Kidney (tissue), 14 donors: ENCODE measurements around the gene FAM114A2. TPM values are rescaled to one million over a fixed set of nuclear protein-coding genes. Genes with fewer than 3 reads are reported as not detected.

ENCODE experiments used
- DNase-seq, 5 donors: peaks; one replicate each; pipeline ENCODE4 v3.0.0-alpha.2; 2013 to 2020
- FAIRE-seq: peaks from 2 replicates; lab custom pipeline; 2012; peaks lifted over from hg19 to GRCh38; lab: Jason Lieb, UNC
- H3K27ac ChIP-seq, 2 donors: one replicate each; pipeline ENCODE4 v1.7.0; 2013; ENCODE audit warnings: low read depth in 2 of 2, low read length in 2 of 2, inconsistent platforms in 1 of 2
- H3K27me3 ChIP-seq: one replicate; pipeline ENCODE4 v1.7.1; 2013; ENCODE audit warnings: low read length, inconsistent platforms; ENCODE audit not compliant: control insufficient read depth, insufficient read depth
- H3K36me3 ChIP-seq, 3 donors: one replicate each; pipeline versions ENCODE4 v1.7.0 to v1.7.1; 2013; ENCODE audit warnings: low read length in 3 of 3, control low read depth in 1 of 3, inconsistent platforms in 1 of 3; ENCODE audit not compliant: insufficient read depth in 3 of 3, control insufficient read depth in 2 of 3
- H3K4me1 ChIP-seq, 3 donors: one replicate each; pipeline versions ENCODE4 v1.7.0 to v1.7.1; 2013; ENCODE audit warnings: low read length in 3 of 3, inconsistent platforms in 1 of 3, low read depth in 1 of 3; ENCODE audit not compliant: control insufficient read depth in 2 of 3, insufficient read depth in 2 of 3
- H3K4me3 ChIP-seq, 3 donors: one replicate each; pipeline versions ENCODE4 v1.7.0 to v1.8.1; 2013; ENCODE audit warnings: low read length in 3 of 3, control low read depth in 1 of 3, inconsistent platforms in 1 of 3
- H3K9ac ChIP-seq, 3 donors: one replicate each; pipeline versions ENCODE4 v1.7.0 to v1.7.1; 2013; ENCODE audit warnings: low read length in 3 of 3, control low read depth in 1 of 3, inconsistent platforms in 1 of 3
- H3K9me3 ChIP-seq, 3 donors: one replicate each; pipeline versions ENCODE4 v1.7.0 to v1.7.1; 2013; ENCODE audit warnings: low read length in 3 of 3, control low read depth in 1 of 3, inconsistent platforms in 1 of 3; ENCODE audit not compliant: control insufficient read depth in 2 of 3, insufficient read depth in 1 of 3
- intact Hi-C: fragments of 100-400 bp; cut with DNase I; formaldehyde crosslinking; loops from one replicate; pipeline ENCODE4 v1.11.1; 2022
- polyA plus RNA-seq: library from polyadenylated mRNA; stranded (reverse); fragments of 350-450 nt; fragmentation: Illumina TruSeq; extraction: RNeasy Lipid Tissue Mini Kit (QIAGEN cat#74804); gene quantifications from one replicate; pipeline ENCODE4 v1.2.3, GENCODE V29; 2014; ENCODE audit warnings: low read depth, low replicate concordance; ENCODE audit not compliant: insufficient read depth
- total RNA-seq: library from RNA; stranded (reverse); fragmentation: NEBNext Ultra II Directional; extraction: Animal tissue kit (Norgen Biotek cat#: 25700); gene quantifications from one replicate; pipeline ENCODE4 v1.2.1, GENCODE V29; 2021
- TF ChIP-seq, protein P1 (sequence below): IDR thresholded peaks from 3 replicates; pipeline ENCODE4 v1.5.1; 2012; ENCODE audit warnings: mild to moderate bottlenecking, moderate library complexity, borderline replicate concordance; ENCODE audit not compliant: insufficient read depth; ENCODE audit errors: extremely low read depth
- donor health status: control.
- donor health status: control.
- donor health status: control.
- donor health status: control.
- donor health status: control.
- donor health status: DM: yes; HTN: yes; CAD: no.
- donor health status: Normal renal cell carcinoma (clear cell type).

FAM114A2 gene
- total and polyA plus RNA-seq, 2 donors from 2014 or later = 12.9 to 36.2 TPM

- H3K9ac ChIP-seq = no peak overlapping the region
- H3K27ac ChIP-seq = no peak overlapping the region
- H3K4me1 ChIP-seq = no peaks in the 10 kb centered on the region
- H3K4me3 ChIP-seq = no peak overlapping the region
- no peaks in the 10 kb centered on the region for H3K27me3 ChIP-seq
- DNase-seq (no peak), FAIRE-seq (no peak)
- H3K9me3 ChIP-seq = no peaks in the 10 kb centered on the region
- peaks cover 0 to 12% (median 4%) of the 10 kb centered on the region in 3 donors for H3K36me3 ChIP-seq
- intact Hi-C loops = no loop called here
- TF ChIP-seq, protein P1, sequence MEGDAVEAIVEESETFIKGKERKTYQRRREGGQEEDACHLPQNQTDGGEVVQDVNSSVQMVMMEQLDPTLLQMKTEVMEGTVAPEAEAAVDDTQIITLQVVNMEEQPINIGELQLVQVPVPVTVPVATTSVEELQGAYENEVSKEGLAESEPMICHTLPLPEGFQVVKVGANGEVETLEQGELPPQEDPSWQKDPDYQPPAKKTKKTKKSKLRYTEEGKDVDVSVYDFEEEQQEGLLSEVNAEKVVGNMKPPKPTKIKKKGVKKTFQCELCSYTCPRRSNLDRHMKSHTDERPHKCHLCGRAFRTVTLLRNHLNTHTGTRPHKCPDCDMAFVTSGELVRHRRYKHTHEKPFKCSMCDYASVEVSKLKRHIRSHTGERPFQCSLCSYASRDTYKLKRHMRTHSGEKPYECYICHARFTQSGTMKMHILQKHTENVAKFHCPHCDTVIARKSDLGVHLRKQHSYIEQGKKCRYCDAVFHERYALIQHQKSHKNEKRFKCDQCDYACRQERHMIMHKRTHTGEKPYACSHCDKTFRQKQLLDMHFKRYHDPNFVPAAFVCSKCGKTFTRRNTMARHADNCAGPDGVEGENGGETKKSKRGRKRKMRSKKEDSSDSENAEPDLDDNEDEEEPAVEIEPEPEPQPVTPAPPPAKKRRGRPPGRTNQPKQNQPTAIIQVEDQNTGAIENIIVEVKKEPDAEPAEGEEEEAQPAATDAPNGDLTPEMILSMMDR = no peak
These were observed 38.7 kb downstream of the FAM114A2 start for GRCh38 chr5:153999995-154000394.

GRCh38 chr5:153998768-153999167 is 39.9 kb downstream of the FAM114A2 start:
- DNase-seq (no peak), FAIRE-seq (no peak)
- Histone ChIP-seq H3K27me3 (no peaks in the 10 kb centered on the region), H3K4me1 (no peaks in the 10 kb centered on the region), H3K36me3 (peaks cover 0 to 12% (median 7%) of the 10 kb centered on the region in 3 donors), H3K9me3 (no peaks in the 10 kb centered on the region), H3K27ac (no peak overlapping the region), H3K9ac (no peak overlapping the region), H3K4me3 (no peak overlapping the region)
- intact Hi-C loops = no loop called here
- TF ChIP-seq, protein P1 = no peak

GRCh38 chr5:153998010-153998409 is 40.7 kb downstream of the FAM114A2 start:
- H3K9me3 ChIP-seq = no peaks in the 10 kb centered on the region
- intact Hi-C loops = no loop called here
- DNase-seq (no peak), FAIRE-seq (no peak)
- H3K4me3 ChIP-seq = no peak overlapping the region
- H3K36me3 ChIP-seq = peaks cover 0 to 16% (median 7%) of the 10 kb centered on the region in 3 donors
- TF ChIP-seq, protein P1 = no peak
- no peak overlapping the region for H3K9ac ChIP-seq
- no peak overlapping the region for H3K27ac ChIP-seq
- H3K4me1 ChIP-seq = no peaks in the 10 kb centered on the region
- no peaks in the 10 kb centered on the region for H3K27me3 ChIP-seq

- Histone ChIP-seq H3K27ac (no peak overlapping the region), H3K27me3 (no peaks in the 10 kb centered on the region), H3K9me3 (no peaks in the 10 kb centered on the region), H3K4me3 (no peak overlapping the region), H3K4me1 (no peaks in the 10 kb centered on the region), H3K36me3 (peaks cover 0 to 18% (median 3%) of the 10 kb centered on the region in 3 donors), H3K9ac (no peak overlapping the region)
- intact Hi-C loops = no loop called here
- TF ChIP-seq, protein P1 = no peak
- DNase-seq = no peak
- FAIRE-seq = no peak
These were observed 47.5 kb downstream of the FAM114A2 start for GRCh38 chr5:153991168-153991567.
